ENCODE results near the gene CELF4.
A peak's percentile ranks its signal among the peaks of the same experiment; 100 is the strongest.

Gene CELF4

DNA sequence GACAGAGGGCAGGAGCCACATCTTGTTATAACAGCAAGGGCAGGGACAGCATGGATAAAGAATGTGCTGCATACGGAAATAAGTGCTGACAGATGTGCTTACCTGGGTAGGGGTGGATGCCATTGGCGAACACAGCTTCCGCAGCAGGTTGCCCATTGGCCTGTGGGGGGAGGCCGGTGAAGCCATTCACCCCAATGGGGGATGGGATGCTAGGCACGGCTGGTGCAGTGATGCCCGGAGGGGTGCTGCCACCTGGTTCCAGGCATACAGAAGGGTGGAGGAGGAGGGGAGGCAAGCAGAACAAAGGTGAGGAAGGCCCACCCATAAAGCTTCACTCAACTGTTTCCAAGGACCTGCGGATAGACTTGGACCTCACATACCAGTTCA lies 294.9 kb downstream of the CELF4 start:
- Histone ChIP-seq H3K9ac (ENCODE audit: low read length) (no peak overlapping the region), H3K27me3 (replicated peaks; ENCODE audit: control insufficient read depth, insufficient read depth, low read length) (peaks cover 50% of the 10 kb centered on the region), H3K36me3 (ENCODE audit: control insufficient read depth, insufficient read depth, low read length, severe bottlenecking) (no peaks in the 10 kb centered on the region), H3K9me3 (ENCODE audit: control insufficient read depth, low read length) (no peaks in the 10 kb centered on the region), H3K4me3 (ENCODE audit: low read length) (no peak overlapping the region), H3K4me1 (ENCODE audit: control insufficient read depth, insufficient read depth, low read length) (no peaks in the 10 kb centered on the region)
- no peak for DNase-seq (ENCODE audit: low read depth)

DNA sequence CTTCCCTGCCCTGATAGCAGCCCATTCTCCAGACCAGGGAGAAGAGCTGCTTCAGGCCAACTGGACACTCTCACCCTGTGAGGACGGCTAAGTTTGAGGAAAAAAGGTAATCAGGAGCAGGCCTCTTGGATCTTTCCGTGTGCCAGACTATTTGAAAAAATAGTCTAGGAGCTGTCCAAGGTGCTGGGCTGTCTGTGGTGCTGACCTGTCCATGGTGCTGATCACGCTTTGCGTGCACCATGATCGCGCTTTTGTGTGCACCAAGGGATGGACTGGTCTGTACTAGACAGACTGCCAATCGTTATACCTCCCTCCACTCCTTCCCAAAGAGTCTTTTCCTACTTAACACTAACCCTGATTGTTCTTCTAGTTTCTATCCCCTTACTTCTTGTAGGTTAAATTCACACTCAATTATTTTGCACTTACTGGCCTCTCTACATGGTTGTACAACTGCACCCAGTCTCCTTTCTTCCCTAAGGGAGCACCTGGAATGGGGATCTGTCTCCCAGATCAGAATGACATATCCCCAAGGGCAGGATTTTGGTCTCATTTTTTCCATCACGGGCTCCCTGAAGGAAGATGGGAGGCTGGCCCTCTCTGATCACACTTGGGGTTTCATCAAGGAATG lies 295.4 kb downstream of the CELF4 start:
- Histone ChIP-seq H3K36me3 (ENCODE audit: control insufficient read depth, insufficient read depth, low read length, severe bottlenecking) (no peaks in the 10 kb centered on the region), H3K9me3 (ENCODE audit: control insufficient read depth, low read length) (no peaks in the 10 kb centered on the region), H3K4me1 (ENCODE audit: control insufficient read depth, insufficient read depth, low read length) (no peaks in the 10 kb centered on the region), H3K4me3 (ENCODE audit: low read length) (no peak overlapping the region), H3K27me3 (replicated peaks; ENCODE audit: control insufficient read depth, insufficient read depth, low read length) (peaks cover 48% of the 10 kb centered on the region), H3K9ac (ENCODE audit: low read length) (no peak overlapping the region)
- peak; percentile 82 for DNase-seq (ENCODE audit: low read depth)

DNA sequence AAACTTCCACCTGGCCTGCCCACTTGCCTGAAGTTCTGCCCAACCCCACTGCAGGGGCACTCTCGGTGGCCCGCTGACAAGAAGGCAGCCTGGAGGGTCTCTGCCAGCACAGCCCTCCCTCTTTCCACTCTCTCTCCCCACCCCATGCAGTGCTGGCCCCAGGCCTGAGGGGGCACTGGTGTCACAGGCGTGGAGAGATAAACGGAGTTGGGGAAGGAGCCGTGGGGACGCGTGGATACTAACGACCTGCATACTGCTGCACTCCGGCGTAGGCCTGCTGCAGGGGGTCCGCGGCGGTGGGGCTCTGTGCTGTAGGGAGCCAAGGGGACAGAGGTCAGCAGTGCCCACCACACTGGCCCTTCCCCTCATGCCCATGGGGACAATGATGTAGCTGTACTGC lies 299.3 kb downstream of the CELF4 start:
- peaks cover 29% of the 10 kb centered on the region for H3K27me3 ChIP-seq (replicated peaks; ENCODE audit: control insufficient read depth, insufficient read depth, low read length)
- no peak overlapping the region for H3K9ac ChIP-seq (ENCODE audit: low read length)
- H3K36me3 ChIP-seq (ENCODE audit: control insufficient read depth, insufficient read depth, low read length, severe bottlenecking) = no peaks in the 10 kb centered on the region
- H3K4me3 ChIP-seq (ENCODE audit: low read length) = no peak overlapping the region
- no peak for DNase-seq (ENCODE audit: low read depth)
- no peaks in the 10 kb centered on the region for H3K9me3 ChIP-seq (ENCODE audit: control insufficient read depth, low read length)
- no peaks in the 10 kb centered on the region for H3K4me1 ChIP-seq (ENCODE audit: control insufficient read depth, insufficient read depth, low read length)

DNA sequence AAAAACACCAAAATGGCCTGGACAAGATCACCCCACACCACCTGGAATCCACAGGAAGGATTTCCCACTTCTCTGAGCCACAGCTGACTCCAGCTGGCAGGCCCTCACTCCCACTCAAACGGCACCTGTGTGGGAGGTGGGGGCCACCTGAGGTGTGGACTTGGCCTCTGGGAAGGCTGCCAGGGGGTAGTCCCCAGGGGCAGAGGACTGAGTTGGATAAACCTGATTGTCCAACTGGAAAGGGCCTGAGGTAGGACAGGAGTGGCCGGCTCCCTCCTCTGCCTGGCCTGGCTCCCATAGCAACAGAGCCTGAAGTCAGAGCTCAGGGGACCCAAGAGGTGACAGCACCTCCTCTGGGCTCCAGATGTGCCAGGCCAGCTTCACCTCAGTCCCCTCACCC lies 300.2 kb downstream of the CELF4 start:
- no peak overlapping the region for H3K4me3 ChIP-seq (ENCODE audit: low read length)
- peaks cover 31% of the 10 kb centered on the region for H3K27me3 ChIP-seq (replicated peaks; ENCODE audit: control insufficient read depth, insufficient read depth, low read length)
- no peaks in the 10 kb centered on the region for H3K36me3 ChIP-seq (ENCODE audit: control insufficient read depth, insufficient read depth, low read length, severe bottlenecking)
- H3K9ac ChIP-seq (ENCODE audit: low read length) = no peak overlapping the region
- DNase-seq (ENCODE audit: low read depth) = no peak
- no peaks in the 10 kb centered on the region for H3K9me3 ChIP-seq (ENCODE audit: control insufficient read depth, low read length)
- no peaks in the 10 kb centered on the region for H3K4me1 ChIP-seq (ENCODE audit: control insufficient read depth, insufficient read depth, low read length)

DNA sequence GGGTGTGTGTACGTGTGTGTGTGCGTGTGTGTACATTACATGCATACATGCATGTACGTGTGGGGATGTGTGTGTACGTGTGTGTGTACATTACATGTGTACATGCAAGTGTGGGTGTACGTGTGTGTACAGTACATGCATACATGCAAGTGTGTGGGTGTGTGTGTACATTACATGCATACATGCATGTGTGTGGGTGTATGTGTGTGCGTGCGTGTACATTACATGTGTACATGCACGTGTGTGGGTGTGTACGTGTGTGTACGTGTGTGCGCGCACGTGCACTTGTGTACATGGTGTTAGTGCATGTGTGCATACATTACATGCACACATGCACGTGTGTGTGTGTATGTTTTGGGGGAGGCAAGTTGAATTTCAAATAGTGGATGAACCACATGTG lies 300.6 kb downstream of the CELF4 start:
- no peaks in the 10 kb centered on the region for H3K9me3 ChIP-seq (ENCODE audit: control insufficient read depth, low read length)
- no peak overlapping the region for H3K9ac ChIP-seq (ENCODE audit: low read length)
- H3K4me3 ChIP-seq (ENCODE audit: low read length) = no peak overlapping the region
- peaks cover 36% of the 10 kb centered on the region for H3K27me3 ChIP-seq (replicated peaks; ENCODE audit: control insufficient read depth, insufficient read depth, low read length)
- DNase-seq (ENCODE audit: low read depth) = no peak
- H3K4me1 ChIP-seq (ENCODE audit: control insufficient read depth, insufficient read depth, low read length) = no peaks in the 10 kb centered on the region
- H3K36me3 ChIP-seq (ENCODE audit: control insufficient read depth, insufficient read depth, low read length, severe bottlenecking) = no peaks in the 10 kb centered on the region

DNA sequence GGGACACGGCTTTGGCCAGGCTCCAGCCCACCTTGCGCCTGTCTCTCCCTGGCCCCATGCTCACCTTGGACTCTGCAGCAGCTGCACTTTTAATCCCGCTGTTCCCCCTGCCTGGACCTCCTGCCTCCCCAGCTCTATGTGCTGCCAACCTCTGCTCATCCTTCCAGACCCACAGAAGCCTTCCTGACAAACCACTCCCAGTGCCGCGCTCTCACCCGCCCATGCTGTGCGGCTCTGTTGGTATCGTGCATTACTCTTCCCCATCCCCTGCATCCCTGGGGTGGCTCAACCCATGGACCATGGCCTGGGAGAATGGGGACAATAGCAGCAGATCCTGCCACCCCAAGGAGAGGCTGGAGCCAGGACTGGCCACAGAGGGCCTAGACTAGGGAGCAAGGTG lies 303.6 kb downstream of the CELF4 start:
- H3K9ac ChIP-seq (ENCODE audit: low read length) = no peak overlapping the region
- H3K36me3 ChIP-seq (ENCODE audit: control insufficient read depth, insufficient read depth, low read length, severe bottlenecking) = no peaks in the 10 kb centered on the region
- DNase-seq (ENCODE audit: low read depth) = no peak
- H3K4me1 ChIP-seq (ENCODE audit: control insufficient read depth, insufficient read depth, low read length) = no peaks in the 10 kb centered on the region
- peaks cover 48% of the 10 kb centered on the region for H3K27me3 ChIP-seq (replicated peaks; ENCODE audit: control insufficient read depth, insufficient read depth, low read length)
- no peaks in the 10 kb centered on the region for H3K9me3 ChIP-seq (ENCODE audit: control insufficient read depth, low read length)
- H3K4me3 ChIP-seq (ENCODE audit: low read length) = no peak overlapping the region

DNA sequence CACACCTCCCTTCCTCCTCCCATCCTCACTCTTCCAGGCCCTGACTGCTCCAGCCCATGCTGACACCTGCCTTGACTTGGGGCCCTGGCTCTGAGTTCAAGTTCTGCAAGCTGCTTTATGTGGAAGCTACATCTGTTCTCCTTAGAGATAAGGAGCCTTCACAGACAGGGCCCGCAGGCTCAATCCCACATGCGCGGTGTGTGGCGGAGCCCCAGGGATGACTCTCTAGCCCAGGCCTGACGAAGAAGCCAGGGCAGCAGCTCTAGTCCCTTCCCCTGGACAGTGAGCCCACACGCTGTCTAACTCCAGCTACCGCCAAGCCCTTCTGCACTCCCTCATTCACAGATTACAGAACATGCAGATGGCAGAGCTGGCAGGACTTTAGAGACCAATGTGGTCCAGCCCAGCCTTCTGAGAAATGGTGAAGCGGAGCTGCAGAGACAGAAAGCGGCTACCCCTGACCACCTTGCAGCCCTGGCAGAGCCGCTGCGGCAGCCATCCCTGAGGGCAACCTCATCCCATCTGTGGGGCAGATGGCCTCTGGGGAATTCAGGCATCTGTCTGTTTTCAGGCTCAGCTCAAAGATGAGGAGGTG lies 304.3 kb downstream of the CELF4 start:
- H3K9me3 ChIP-seq (ENCODE audit: control insufficient read depth, low read length) = no peaks in the 10 kb centered on the region
- H3K4me1 ChIP-seq (ENCODE audit: control insufficient read depth, insufficient read depth, low read length) = no peaks in the 10 kb centered on the region

DNA sequence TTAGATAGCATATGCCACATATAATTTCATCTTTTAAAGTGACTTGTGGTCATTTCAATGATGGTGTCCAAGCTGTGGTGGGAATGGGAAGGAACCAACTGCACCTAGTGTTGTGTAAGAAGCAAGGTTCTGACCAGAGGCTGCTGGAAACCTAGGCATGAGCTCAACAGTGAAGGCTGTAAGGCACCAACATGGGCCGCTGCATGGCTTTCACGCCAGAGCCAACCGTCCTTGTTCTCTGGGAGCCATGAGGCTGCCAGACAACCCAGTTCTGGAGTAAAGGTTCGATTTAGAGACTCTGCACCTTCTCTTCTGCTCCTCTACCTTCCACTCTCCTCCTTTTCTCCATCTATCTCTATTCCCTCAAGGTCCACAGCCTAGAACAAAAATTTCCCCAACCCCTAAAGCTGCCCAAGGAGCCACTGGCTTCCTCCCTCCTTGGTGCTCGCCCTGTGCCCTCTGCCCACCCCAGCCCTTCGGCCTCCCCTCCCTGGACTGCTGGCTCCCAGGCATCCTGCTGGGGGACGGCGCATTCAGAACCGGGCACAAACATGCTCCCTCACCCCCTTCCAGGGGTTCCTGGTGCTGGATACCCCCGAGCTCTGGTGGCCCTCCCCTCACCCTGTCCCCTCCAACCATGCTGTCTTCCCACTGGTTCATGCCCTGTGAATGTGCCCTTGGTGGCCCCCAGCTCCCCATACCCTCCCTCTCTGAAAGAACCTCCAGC lies 305.1 kb downstream of the CELF4 start:
- no peaks in the 10 kb centered on the region for H3K9me3 ChIP-seq (ENCODE audit: control insufficient read depth, low read length)
- peaks cover 48% of the 10 kb centered on the region for H3K27me3 ChIP-seq (replicated peaks; ENCODE audit: control insufficient read depth, insufficient read depth, low read length)
- DNase-seq (ENCODE audit: low read depth) = no peak
- H3K4me1 ChIP-seq (ENCODE audit: control insufficient read depth, insufficient read depth, low read length) = no peaks in the 10 kb centered on the region
- H3K36me3 ChIP-seq (ENCODE audit: control insufficient read depth, insufficient read depth, low read length, severe bottlenecking) = no peaks in the 10 kb centered on the region
- H3K4me3 ChIP-seq (ENCODE audit: low read length) = no peak overlapping the region
- no peak overlapping the region for H3K9ac ChIP-seq (ENCODE audit: low read length)

More for the DNA sequence above, 304.3 kb downstream of the CELF4 start:
- Histone ChIP-seq H3K4me3 (ENCODE audit: low read length) (no peak overlapping the region), H3K9ac (ENCODE audit: low read length) (no peak overlapping the region), H3K36me3 (ENCODE audit: control insufficient read depth, insufficient read depth, low read length, severe bottlenecking) (no peaks in the 10 kb centered on the region), H3K27me3 (replicated peaks; ENCODE audit: control insufficient read depth, insufficient read depth, low read length) (peaks cover 47% of the 10 kb centered on the region)
- DNase-seq (ENCODE audit: low read depth) = no peak

DNA sequence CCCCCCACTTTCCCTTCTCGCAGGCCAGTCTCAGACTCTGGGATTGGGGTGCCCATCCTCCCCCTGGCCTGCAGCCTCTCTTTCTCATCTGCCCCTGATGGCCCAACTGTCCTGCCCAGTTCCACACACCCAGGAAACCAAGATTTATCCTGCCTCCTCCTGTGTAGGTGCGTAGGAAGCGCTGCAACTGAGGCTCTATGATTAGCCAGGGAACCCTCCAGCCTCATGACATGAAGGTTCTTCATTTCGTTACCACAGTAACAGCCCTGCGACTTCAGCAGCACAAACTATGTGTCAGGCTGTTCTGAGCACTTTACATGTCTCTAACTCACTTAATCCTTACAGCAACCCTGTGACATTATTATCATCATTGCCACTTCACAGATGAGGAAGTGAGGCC lies 305.9 kb downstream of the CELF4 start:
- Histone ChIP-seq H3K4me1 (ENCODE audit: control insufficient read depth, insufficient read depth, low read length) (no peaks in the 10 kb centered on the region), H3K4me3 (ENCODE audit: low read length) (no peak overlapping the region), H3K27me3 (replicated peaks; ENCODE audit: control insufficient read depth, insufficient read depth, low read length) (peaks cover 53% of the 10 kb centered on the region), H3K36me3 (ENCODE audit: control insufficient read depth, insufficient read depth, low read length, severe bottlenecking) (no peaks in the 10 kb centered on the region), H3K9ac (ENCODE audit: low read length) (no peak overlapping the region), H3K9me3 (ENCODE audit: control insufficient read depth, low read length) (no peaks in the 10 kb centered on the region)
- no peak for DNase-seq (ENCODE audit: low read depth)

DNA sequence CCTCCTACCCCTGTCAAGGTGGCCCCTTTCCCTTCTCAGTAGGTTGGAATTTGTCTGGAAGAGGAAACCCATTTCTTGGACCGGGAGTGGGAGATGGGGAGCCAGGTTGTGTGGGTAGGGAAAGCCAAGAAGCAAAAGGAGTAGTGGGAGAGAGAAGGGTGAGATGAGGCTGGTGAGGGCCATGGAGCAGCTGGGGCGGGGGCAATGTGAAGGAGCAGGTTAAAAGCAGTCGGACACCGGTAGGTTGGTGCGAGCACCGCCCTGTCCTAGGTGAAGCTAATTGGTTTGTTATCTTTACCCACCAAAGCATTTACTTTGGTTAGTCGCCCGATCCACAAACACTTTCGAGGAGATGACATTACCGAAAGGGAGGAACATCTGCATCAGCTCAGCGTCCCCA lies 306.8 kb downstream of the CELF4 start:
- Histone ChIP-seq H3K27me3 (replicated peaks; ENCODE audit: control insufficient read depth, insufficient read depth, low read length) (peaks cover 54% of the 10 kb centered on the region), H3K4me3 (ENCODE audit: low read length) (no peak overlapping the region), H3K9me3 (ENCODE audit: control insufficient read depth, low read length) (no peaks in the 10 kb centered on the region), H3K36me3 (ENCODE audit: control insufficient read depth, insufficient read depth, low read length, severe bottlenecking) (no peaks in the 10 kb centered on the region), H3K4me1 (ENCODE audit: control insufficient read depth, insufficient read depth, low read length) (no peaks in the 10 kb centered on the region), H3K9ac (ENCODE audit: low read length) (no peak overlapping the region)
- DNase-seq (ENCODE audit: low read depth) = no peak

DNA sequence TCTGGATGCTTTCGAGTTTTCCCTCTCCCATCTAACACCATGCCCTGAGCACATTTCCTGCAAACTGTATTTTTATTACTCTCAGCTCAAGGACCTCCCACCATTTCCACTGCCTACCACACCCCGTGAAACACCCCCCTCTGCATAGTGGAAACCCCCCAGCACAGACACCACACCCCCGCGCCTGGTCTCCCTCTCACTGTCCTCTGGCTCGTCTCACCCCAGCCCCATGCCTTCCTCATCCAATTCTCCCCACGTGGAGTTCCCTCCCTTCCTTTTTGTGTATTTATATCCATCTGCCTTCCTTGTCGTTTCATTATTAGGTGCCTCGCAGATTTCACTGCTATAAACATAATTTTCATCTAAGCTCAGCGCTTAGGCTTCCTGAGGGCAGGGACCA lies 307.5 kb downstream of the CELF4 start:
- H3K9me3 ChIP-seq (ENCODE audit: control insufficient read depth, low read length) = no peaks in the 10 kb centered on the region
- no peaks in the 10 kb centered on the region for H3K36me3 ChIP-seq (ENCODE audit: control insufficient read depth, insufficient read depth, low read length, severe bottlenecking)
- peaks cover 57% of the 10 kb centered on the region for H3K27me3 ChIP-seq (replicated peaks; ENCODE audit: control insufficient read depth, insufficient read depth, low read length)
- H3K9ac ChIP-seq (ENCODE audit: low read length) = no peak overlapping the region
- no peaks in the 10 kb centered on the region for H3K4me1 ChIP-seq (ENCODE audit: control insufficient read depth, insufficient read depth, low read length)
- DNase-seq (ENCODE audit: low read depth) = no peak
- H3K4me3 ChIP-seq (ENCODE audit: low read length) = no peak overlapping the region
